Tibial artery (tissue), 4 donors: ENCODE data around the gene MGP.

Source experiments
- DNase-seq, 2 donors: peaks; one replicate each; pipeline ENCODE4 v3.0.0-alpha.2; 2019
- H3K27ac ChIP-seq, 2 donors: fragments of 200-600 bp; sonication (generic) in 1 of 2; 1 replicate in 1 of 2; 2 replicates in 1 of 2; pipeline ENCODE4 v1.5.1; 2018 to 2019; ENCODE audit warnings: mild to moderate bottlenecking in 1 of 2
- H3K27me3 ChIP-seq, 2 donors: fragments of 200-600 bp; sonication (generic) in 1 of 2; one replicate each; pipeline versions ENCODE4 v1.5.1 to v1.6.0; 2016 to 2019
- H3K36me3 ChIP-seq, 3 donors: fragments of 200-600 bp; sonication (generic) in 2 of 3; one replicate each; pipeline ENCODE4 v1.5.1; 2016 to 2019; ENCODE audit warnings: mild to moderate bottlenecking in 2 of 3
- H3K4me1 ChIP-seq, 4 donors: fragments of 200-600 bp; sonication (generic) in 2 of 4; 1 replicate in 3 of 4; 2 replicates in 1 of 4; pipeline ENCODE4 v1.5.1; 2016 to 2019
- H3K4me3 ChIP-seq, 2 donors: fragments of 200-600 bp; sonication (generic) in 1 of 2; 1 replicate in 1 of 2; 2 replicates in 1 of 2; pipeline ENCODE4 v1.5.1; 2018 to 2019; ENCODE audit warnings: mild to moderate bottlenecking in 2 of 2
- H3K9me3 ChIP-seq, 3 donors: fragments of 200-600 bp; sonication (generic) in 1 of 3; one replicate each; pipeline ENCODE4 v1.5.1; 2016 to 2019
- intact Hi-C: fragments of 100-400 bp; cut with DNase I; formaldehyde crosslinking; loops from one replicate; pipeline ENCODE4 v1.15.0; 2023; ENCODE audit warnings: low total_unique reads
- TF ChIP-seq, protein P1 (sequence below), 2 experiments: fragments of 200-600 bp in 1 of 2; fragments of 450-650 bp in 1 of 2; IDR thresholded peaks; one replicate each; pipeline ENCODE4 v1.5.1; 2017 to 2019; ENCODE audit warnings: antibody characterized with exemption in 2 of 2, mild to moderate bottlenecking in 1 of 2, moderate library complexity in 1 of 2

MGP gene

DNA sequence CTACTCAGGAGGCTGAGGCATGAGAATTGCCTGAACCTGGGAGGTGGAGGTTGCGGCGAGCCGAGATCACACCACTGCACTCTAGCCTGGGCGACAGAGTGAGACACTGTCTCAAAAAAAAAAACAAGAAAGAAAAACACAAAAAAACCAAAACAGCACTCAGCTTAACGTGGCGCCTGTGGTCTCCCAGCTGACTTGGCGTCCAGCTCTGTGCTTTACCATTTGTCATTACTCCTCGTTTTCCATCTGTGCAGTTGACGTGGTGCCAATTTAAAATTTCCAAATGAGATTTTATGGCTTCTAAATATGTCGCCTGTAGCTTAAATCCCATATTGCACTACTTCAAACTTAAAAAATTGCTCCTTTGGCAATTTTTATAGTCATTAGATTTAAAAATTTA lies 2.0 kb downstream of the MGP start:
- DNase-seq: no peak
- peaks cover 21 to 36% (median 22%) of the 10 kb centered on the region in 3 donors for H3K36me3 ChIP-seq
- intact Hi-C loops: no loop called here
- H3K27ac ChIP-seq: peak overlapping the region; percentile 81 to 87
- H3K27me3 ChIP-seq: no peaks in the 10 kb centered on the region
- TF ChIP-seq, protein P1, sequence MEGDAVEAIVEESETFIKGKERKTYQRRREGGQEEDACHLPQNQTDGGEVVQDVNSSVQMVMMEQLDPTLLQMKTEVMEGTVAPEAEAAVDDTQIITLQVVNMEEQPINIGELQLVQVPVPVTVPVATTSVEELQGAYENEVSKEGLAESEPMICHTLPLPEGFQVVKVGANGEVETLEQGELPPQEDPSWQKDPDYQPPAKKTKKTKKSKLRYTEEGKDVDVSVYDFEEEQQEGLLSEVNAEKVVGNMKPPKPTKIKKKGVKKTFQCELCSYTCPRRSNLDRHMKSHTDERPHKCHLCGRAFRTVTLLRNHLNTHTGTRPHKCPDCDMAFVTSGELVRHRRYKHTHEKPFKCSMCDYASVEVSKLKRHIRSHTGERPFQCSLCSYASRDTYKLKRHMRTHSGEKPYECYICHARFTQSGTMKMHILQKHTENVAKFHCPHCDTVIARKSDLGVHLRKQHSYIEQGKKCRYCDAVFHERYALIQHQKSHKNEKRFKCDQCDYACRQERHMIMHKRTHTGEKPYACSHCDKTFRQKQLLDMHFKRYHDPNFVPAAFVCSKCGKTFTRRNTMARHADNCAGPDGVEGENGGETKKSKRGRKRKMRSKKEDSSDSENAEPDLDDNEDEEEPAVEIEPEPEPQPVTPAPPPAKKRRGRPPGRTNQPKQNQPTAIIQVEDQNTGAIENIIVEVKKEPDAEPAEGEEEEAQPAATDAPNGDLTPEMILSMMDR (IDR thresholded peaks at IDR 0.05): no peak
- peaks cover 0 to 34% (median 11%) of the 10 kb centered on the region in 4 donors for H3K4me1 ChIP-seq
- H3K9me3 ChIP-seq: no peaks in the 10 kb centered on the region
- peak overlapping the region; percentile 54 to 58 for H3K4me3 ChIP-seq

DNA sequence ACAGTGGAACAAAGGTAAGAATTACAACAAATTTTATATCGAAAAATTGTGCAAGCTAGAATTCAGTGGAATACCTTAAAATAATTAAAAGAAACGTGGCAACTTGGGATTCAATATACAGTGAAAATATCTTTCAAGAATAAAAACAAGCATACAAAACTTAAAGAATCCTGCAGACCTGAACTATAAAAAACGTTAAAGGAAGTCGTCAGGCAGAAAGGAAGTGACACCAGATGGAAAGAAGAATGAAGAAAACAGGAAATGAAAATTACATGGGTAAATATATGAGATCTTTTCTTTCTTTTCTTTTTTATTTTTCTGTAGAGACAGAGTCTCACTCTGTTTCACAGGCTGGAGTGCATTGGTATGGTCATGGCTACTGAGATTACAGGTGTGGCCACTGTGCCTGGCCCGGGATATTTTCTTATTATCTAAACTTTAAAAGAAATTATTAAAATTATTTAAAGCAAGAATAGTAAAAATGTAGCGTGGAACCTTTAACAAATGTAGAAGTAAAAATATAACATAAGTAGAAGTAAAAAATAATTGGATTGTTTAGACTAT lies 4.7 kb downstream of the MGP start:
- Histone ChIP-seq H3K27ac (peak overlapping the region; percentile 7 to 32), H3K4me1 (peaks cover 0 to 25% (median 3%) of the 10 kb centered on the region in 4 donors), H3K27me3 (no peaks in the 10 kb centered on the region), H3K4me3 (peak overlapping the region in 1 of 2 donors; percentile 54), H3K9me3 (no peaks in the 10 kb centered on the region), H3K36me3 (peaks cover 21 to 36% (median 22%) of the 10 kb centered on the region in 3 donors)
- TF ChIP-seq, protein P1 (IDR thresholded peaks at IDR 0.05): no peak
- no peak for DNase-seq
- intact Hi-C loops: no loop called here

GRCh38 chr12:14879222-14879933 lies 6.3 kb downstream of the MGP start:
- H3K9me3 ChIP-seq: no peaks in the 10 kb centered on the region
- intact Hi-C loops: no loop called here
- no peaks in the 10 kb centered on the region for H3K27me3 ChIP-seq

GRCh38 chr12:14878488-14878887 lies 7.2 kb downstream of the MGP start:
- peaks cover 0 to 22% (median 2%) of the 10 kb centered on the region in 4 donors for H3K4me1 ChIP-seq
- intact Hi-C loops: no loop called here
- H3K27me3 ChIP-seq: no peaks in the 10 kb centered on the region

More at GRCh38 chr12:14879222-14879933, 6.3 kb downstream of the MGP start:
- DNase-seq: no peak
- H3K4me3 ChIP-seq: no peak overlapping the region
- TF ChIP-seq, protein P1 (IDR thresholded peaks at IDR 0.05): no peak
- H3K4me1 ChIP-seq: peaks cover 0 to 22% (median 2%) of the 10 kb centered on the region in 4 donors
- H3K27ac ChIP-seq: peak overlapping the region in 1 of 2 donors; percentile 18
- peaks cover 21 to 36% (median 22%) of the 10 kb centered on the region in 3 donors for H3K36me3 ChIP-seq

DNA sequence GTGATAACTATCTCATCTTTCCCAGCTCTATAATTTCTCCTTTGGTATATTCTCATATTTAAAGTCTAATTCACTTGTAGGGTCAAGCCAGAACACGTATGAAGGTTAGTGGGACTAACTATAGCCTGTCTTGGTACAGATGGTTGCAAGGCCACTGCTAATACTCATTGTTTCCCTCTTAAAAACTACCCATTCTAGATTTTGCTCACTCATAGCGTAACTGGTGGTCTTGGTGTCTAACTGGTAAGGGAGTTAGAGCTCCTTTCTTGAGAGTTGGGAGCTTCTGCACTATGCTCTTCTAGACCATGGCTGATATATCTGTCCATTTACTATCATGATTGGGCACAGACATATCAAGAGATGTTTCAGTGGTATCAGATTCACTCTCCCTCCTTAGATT lies 8.8 kb downstream of the MGP start:
- no peak overlapping the region for H3K4me3 ChIP-seq
- no peak for DNase-seq
- intact Hi-C loops: no loop called here
- no peaks in the 10 kb centered on the region for H3K27me3 ChIP-seq
- H3K9me3 ChIP-seq: no peaks in the 10 kb centered on the region
- peaks cover 7 to 25% (median 7%) of the 10 kb centered on the region in 3 donors for H3K36me3 ChIP-seq
- H3K27ac ChIP-seq: no peak overlapping the region
- H3K4me1 ChIP-seq: peaks cover 0 to 5% (median 0%) of the 10 kb centered on the region in 4 donors
- TF ChIP-seq, protein P1 (IDR thresholded peaks at IDR 0.05): no peak

More at GRCh38 chr12:14878488-14878887, 7.2 kb downstream of the MGP start:
- DNase-seq: no peak
- no peaks in the 10 kb centered on the region for H3K9me3 ChIP-seq
- no peak overlapping the region for H3K4me3 ChIP-seq
- H3K36me3 ChIP-seq: peaks cover 21 to 36% (median 22%) of the 10 kb centered on the region in 3 donors
- TF ChIP-seq, protein P1 (IDR thresholded peaks at IDR 0.05): no peak
- peak overlapping the region in 1 of 2 donors; percentile 12 for H3K27ac ChIP-seq
